Measurements from ENCODE around the gene MCAT.

MCAT gene

DNA sequence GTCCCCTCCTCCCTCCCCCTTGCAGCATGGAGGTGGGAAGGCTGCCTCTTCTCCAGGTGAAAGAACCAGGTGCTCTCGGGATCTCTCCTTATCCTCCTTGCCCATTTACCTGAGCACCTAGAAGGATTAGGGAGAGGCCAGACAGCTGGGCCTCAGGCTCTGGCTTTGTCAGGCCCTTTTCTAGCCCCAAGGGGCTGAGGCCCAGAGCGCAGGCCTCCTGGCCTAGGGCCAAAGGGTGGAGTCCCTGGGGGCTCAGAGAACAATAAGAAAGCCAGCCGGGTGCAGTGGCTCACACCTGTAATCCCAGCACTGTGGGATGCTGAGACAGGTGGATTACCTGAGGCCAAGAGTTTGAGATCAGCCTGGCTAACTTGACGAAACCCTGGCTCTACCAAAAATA, 48.6 kb downstream of the MCAT start:
- DNase-seq (ENCODE audit: low read depth in 1 of 2, low spot score in 1 of 2) = no peak
- no peaks in the 10 kb centered on the region for H3K27me3 ChIP-seq (ENCODE audit: insufficient read depth, poor library complexity, severe bottlenecking)
- no peak overlapping the region for H3K4me3 ChIP-seq (replicated peaks; ENCODE audit: insufficient read depth, low read length)
- TF ChIP-seq GABPA (IDR thresholded peaks at IDR 0.05; ENCODE audit: low read depth) (no peak), SPI1 (IDR thresholded peaks at IDR 0.05; ENCODE audit: borderline replicate concordance, low read depth) (no peak)
- H3K27ac ChIP-seq (replicated peaks) = no peak overlapping the region

DNA sequence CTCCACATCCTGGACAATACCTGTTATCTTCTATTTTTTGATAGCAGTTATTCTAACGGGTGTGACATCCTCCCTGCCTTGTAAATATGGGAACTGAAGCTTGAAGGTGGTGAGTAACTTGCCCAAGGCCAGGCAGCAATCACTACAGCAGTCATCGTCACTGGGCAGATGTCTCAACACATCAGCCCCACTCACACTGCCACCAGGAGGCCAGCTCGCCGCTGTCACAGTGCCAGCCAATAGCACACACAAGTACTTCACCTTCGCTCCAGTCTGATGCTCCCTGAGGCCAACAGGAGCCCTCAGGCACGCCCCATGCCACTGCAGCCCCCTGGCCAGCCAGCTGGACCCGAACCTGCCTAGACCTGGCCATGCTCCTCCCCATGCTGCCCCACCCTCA, 49.1 kb downstream of the MCAT start:
- TF ChIP-seq SPI1 (IDR thresholded peaks at IDR 0.05; ENCODE audit: borderline replicate concordance, low read depth) (peak; percentile 55; the same call in 1 of the 2 replicates), GABPA (IDR thresholded peaks at IDR 0.05; ENCODE audit: low read depth) (no peak)
- TF ChIP-seq, protein P1, sequence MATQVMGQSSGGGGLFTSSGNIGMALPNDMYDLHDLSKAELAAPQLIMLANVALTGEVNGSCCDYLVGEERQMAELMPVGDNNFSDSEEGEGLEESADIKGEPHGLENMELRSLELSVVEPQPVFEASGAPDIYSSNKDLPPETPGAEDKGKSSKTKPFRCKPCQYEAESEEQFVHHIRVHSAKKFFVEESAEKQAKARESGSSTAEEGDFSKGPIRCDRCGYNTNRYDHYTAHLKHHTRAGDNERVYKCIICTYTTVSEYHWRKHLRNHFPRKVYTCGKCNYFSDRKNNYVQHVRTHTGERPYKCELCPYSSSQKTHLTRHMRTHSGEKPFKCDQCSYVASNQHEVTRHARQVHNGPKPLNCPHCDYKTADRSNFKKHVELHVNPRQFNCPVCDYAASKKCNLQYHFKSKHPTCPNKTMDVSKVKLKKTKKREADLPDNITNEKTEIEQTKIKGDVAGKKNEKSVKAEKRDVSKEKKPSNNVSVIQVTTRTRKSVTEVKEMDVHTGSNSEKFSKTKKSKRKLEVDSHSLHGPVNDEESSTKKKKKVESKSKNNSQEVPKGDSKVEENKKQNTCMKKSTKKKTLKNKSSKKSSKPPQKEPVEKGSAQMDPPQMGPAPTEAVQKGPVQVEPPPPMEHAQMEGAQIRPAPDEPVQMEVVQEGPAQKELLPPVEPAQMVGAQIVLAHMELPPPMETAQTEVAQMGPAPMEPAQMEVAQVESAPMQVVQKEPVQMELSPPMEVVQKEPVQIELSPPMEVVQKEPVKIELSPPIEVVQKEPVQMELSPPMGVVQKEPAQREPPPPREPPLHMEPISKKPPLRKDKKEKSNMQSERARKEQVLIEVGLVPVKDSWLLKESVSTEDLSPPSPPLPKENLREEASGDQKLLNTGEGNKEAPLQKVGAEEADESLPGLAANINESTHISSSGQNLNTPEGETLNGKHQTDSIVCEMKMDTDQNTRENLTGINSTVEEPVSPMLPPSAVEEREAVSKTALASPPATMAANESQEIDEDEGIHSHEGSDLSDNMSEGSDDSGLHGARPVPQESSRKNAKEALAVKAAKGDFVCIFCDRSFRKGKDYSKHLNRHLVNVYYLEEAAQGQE (IDR thresholded peaks at IDR 0.05; ENCODE audit: insufficient replicate concordance, low read depth) = no peak
- TF ChIP-seq, protein P2, sequence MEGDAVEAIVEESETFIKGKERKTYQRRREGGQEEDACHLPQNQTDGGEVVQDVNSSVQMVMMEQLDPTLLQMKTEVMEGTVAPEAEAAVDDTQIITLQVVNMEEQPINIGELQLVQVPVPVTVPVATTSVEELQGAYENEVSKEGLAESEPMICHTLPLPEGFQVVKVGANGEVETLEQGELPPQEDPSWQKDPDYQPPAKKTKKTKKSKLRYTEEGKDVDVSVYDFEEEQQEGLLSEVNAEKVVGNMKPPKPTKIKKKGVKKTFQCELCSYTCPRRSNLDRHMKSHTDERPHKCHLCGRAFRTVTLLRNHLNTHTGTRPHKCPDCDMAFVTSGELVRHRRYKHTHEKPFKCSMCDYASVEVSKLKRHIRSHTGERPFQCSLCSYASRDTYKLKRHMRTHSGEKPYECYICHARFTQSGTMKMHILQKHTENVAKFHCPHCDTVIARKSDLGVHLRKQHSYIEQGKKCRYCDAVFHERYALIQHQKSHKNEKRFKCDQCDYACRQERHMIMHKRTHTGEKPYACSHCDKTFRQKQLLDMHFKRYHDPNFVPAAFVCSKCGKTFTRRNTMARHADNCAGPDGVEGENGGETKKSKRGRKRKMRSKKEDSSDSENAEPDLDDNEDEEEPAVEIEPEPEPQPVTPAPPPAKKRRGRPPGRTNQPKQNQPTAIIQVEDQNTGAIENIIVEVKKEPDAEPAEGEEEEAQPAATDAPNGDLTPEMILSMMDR (IDR thresholded peaks at IDR 0.05; ENCODE audit: insufficient read depth, low read length) = peak; percentile 67
- no peak overlapping the region for H3K4me3 ChIP-seq (replicated peaks; ENCODE audit: insufficient read depth, low read length)
- H3K27ac ChIP-seq (replicated peaks) = no peak overlapping the region
- H3K27me3 ChIP-seq (ENCODE audit: insufficient read depth, poor library complexity, severe bottlenecking) = no peaks in the 10 kb centered on the region
- peak; percentile 50 to 85 for DNase-seq (ENCODE audit: low read depth in 1 of 2, low spot score in 1 of 2)

DNA sequence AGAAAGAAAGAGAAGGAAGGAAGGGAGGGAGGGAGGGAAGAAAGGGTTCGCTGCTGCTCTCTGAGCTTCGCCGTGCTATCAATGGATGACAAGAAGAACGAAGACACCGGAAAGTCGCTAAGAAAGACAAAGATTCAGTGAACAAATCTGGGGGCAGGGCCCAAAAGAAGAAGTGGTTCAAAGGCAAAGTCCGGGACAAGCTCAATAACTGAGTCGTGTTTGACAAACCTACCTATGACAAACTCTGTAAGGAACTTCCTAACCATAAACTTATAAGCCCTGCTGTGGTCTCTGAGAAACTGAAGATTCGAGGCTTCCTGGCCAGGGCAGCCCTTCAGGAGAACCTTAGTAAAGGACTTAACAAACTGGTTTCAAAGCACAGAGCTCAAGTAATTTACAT, 51.1 kb downstream of the MCAT start:
- TF ChIP-seq SPI1 (IDR thresholded peaks at IDR 0.05; ENCODE audit: borderline replicate concordance, low read depth) (peak; percentile 91), POLR2AphosphoS5 (IDR thresholded peaks at IDR 0.05; ENCODE audit: low read depth) (no peak)
- Histone ChIP-seq H3K4me3 (replicated peaks; ENCODE audit: insufficient read depth, low read length) (no peak overlapping the region), H3K27me3 (ENCODE audit: insufficient read depth, poor library complexity, severe bottlenecking) (no peaks in the 10 kb centered on the region), H3K27ac (replicated peaks) (peak overlapping the region; percentile 50)
- peak in 1 of 2 experiments; percentile 72 for DNase-seq (ENCODE audit: low read depth in 1 of 2, low spot score in 1 of 2)

DNA sequence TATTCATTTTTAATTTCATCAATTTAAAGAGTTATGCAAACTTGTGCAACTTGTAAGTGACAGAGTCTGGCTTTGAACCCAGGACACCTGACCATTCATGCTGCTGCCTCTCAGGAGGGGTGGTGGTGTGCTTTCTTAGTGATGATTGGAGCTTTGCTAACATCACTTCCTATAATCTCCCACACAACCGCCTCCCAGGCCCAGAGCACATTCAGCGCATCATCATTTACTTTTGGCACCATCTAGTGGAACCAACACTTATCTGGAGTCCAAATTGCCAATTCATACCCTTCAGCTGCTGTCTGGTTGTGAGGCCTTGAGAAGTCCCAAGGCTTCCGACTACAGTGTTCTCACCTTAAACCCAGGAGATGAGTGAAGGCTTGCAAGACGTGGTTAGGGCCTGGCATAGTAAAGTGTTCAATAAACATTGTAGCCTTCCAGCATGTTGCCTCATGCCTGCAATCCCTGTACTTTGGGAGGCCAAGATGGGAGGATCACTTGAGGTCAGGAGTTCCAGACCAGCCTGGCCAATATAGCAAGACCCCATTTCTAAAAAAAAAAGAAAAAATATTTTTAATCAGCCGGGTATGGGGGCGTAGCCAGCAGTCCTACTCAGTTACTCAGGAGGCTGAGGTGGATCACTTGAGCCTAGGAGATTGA, 52.9 kb downstream of the MCAT start:
- Histone ChIP-seq H3K27ac (replicated peaks) (0 out of 2 replicates have a peak overlapping the region, but pooled peaks have one; percentile 59), H3K27me3 (ENCODE audit: insufficient read depth, poor library complexity, severe bottlenecking) (no peaks in the 10 kb centered on the region), H3K4me3 (replicated peaks; ENCODE audit: insufficient read depth, low read length) (no peak overlapping the region)
- TF ChIP-seq, protein P2 (IDR thresholded peaks at IDR 0.05; ENCODE audit: insufficient read depth, low read length) = peak; percentile 45
- TF ChIP-seq POLR2AphosphoS5 (IDR thresholded peaks at IDR 0.05; ENCODE audit: low read depth) = no peak
- peak; percentile 72; the same call in 1 of the 2 replicates for TF ChIP-seq SPI1 (IDR thresholded peaks at IDR 0.05; ENCODE audit: borderline replicate concordance, low read depth)
- peak; percentile 86 to 89 for DNase-seq (ENCODE audit: low read depth in 1 of 2, low spot score in 1 of 2)

DNA sequence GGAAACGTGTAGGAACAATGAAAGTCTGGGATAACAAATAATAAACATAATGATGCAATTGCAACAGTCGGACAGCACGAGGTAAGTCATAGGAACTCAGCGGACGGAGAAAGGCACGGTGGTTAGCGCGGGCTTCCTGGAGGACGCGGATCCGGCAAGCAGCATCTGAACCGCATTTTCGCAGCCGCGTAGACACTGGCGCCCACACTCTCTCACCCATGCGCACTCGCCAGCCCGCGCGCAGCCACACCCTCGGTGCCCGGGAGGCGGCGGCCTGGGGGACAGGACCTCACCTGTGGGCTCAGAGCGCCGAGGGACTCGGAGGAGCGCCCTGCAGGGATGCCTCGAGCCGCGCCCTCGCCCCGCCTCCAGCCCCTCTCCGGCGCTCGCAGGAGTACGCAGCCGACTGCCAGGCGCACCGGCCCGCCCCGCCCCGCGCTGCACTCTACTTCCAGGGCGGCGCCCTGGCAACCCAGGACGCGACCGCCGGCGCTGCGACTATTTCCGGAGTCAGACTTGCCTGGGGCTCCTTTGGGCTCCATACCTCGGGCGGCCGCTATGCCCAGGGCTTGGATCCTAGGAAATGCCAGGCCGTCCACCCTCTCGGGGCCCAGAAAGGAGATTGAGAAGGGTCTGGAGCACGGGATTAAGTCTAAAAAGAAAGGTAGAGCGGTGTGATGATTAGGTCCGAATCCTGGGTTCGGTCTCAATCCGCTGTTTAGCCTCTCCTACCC, 54.0 kb downstream of the MCAT start, which contains the start of gene TTLL1:
Gene TTLL1 (minus strand): TSS at position 408 of the 734 bp plus-strand sequence. CDS start 13,805 bp downstream, outside the sequence.
- DNase-seq (ENCODE audit: low read depth in 1 of 2, low spot score in 1 of 2) = peak; percentile 87 to 94
- H3K27me3 ChIP-seq (ENCODE audit: insufficient read depth, poor library complexity, severe bottlenecking) = no peaks in the 10 kb centered on the region
- TF ChIP-seq GABPA (IDR thresholded peaks at IDR 0.05; ENCODE audit: low read depth) = peak; percentile 91
- TF ChIP-seq, protein P2 (IDR thresholded peaks at IDR 0.05; ENCODE audit: insufficient read depth, low read length) = no peak
- no peak for TF ChIP-seq SPI1 (IDR thresholded peaks at IDR 0.05; ENCODE audit: borderline replicate concordance, low read depth)
- TF ChIP-seq, protein P1 (IDR thresholded peaks at IDR 0.05; ENCODE audit: insufficient replicate concordance, low read depth) = no peak
- TF ChIP-seq POLR2AphosphoS5 (IDR thresholded peaks at IDR 0.05; ENCODE audit: low read depth) = peak; percentile 53; the same call in 1 of the 2 replicates
- peak within 1 kb of the TSS; percentile 59 for H3K27ac ChIP-seq (replicated peaks)
- H3K4me3 ChIP-seq (replicated peaks; ENCODE audit: insufficient read depth, low read length) = peak within 1 kb of the TSS; percentile 96

All from HL-60 (cell line).